A673 (cell line): ENCODE results near the gene RGMA. TPM values are rescaled to one million over a fixed set of nuclear protein-coding genes. Genes with fewer than 3 reads are reported as not detected.

ENCODE experiments used
- BruUV-seq: library from RNA; stranded (reverse); fragments of 400-500 nt; replicated peaks from 2 replicates; lab custom pipeline; 2021; lab: Mats Ljungman, UMichigan
- CTCF ChIA-PET: fragments of 300-600 bp; sonication (Branson Sonifier 250); formaldehyde crosslinking; loops from one replicate; lab custom pipeline; 2022; ENCODE audit warnings: antibody characterized with exemption; lab: Charles Lee
- POLR2A ChIA-PET: fragments of 300-600 bp; sonication (Branson Sonifier 250); formaldehyde crosslinking; loops from one replicate; lab custom pipeline; 2022; ENCODE audit warnings: antibody characterized with exemption; ENCODE audit not compliant: low non-redundant PET; lab: Charles Lee
- DNase-seq: peaks from one replicate; pipeline ENCODE4 v3.0.0-alpha.2; 2015; ENCODE audit warnings: low spot score
- H3K27ac ChIP-seq: fragments of 200-600 bp; sonication (generic); 2 replicates; pipeline ENCODE4 v1.5.1; 2016; ENCODE audit warnings: mixed run types, low read depth, mild to moderate bottlenecking, mixed read lengths, antibody characterized with exemption, low read length; ENCODE audit not compliant: poor library complexity, severe bottlenecking
- H3K27me3 ChIP-seq: fragments of 200-600 bp; sonication (generic); replicated peaks from 2 replicates; pipeline ENCODE4 v1.6.1; 2017; ENCODE audit warnings: mixed run types, low read depth, mild to moderate bottlenecking, mixed read lengths, antibody characterized with exemption, low read length; ENCODE audit not compliant: insufficient read depth, poor library complexity
- H3K36me3 ChIP-seq: fragments of 200-600 bp; sonication (generic); 2 replicates; pipeline ENCODE4 v1.6.1; 2016; ENCODE audit warnings: mixed run types, mild to moderate bottlenecking, mixed read lengths, antibody characterized with exemption, low read length; ENCODE audit not compliant: insufficient read depth, poor library complexity, severe bottlenecking
- H3K4me1 ChIP-seq: fragments of 200-600 bp; sonication (generic); 2 replicates; pipeline ENCODE4 v1.6.1; 2017; ENCODE audit warnings: mixed run types, mild to moderate bottlenecking, mixed read lengths, antibody characterized with exemption, low read length; ENCODE audit not compliant: insufficient read depth, poor library complexity, severe bottlenecking
- H3K4me3 ChIP-seq: fragments of 200-600 bp; sonication (generic); 2 replicates; pipeline ENCODE4 v1.5.1; 2016; ENCODE audit warnings: low read depth, mixed run types, mild to moderate bottlenecking, mixed read lengths, low read length; ENCODE audit not compliant: poor library complexity, severe bottlenecking
- H3K9me3 ChIP-seq: fragments of 200-600 bp; sonication (generic); 2 replicates; pipeline ENCODE4 v1.6.1; 2016; ENCODE audit warnings: mixed run types, low read depth, mild to moderate bottlenecking, mixed read lengths, antibody characterized with exemption, low read length; ENCODE audit not compliant: poor library complexity, severe bottlenecking
- EZH2 ChIP-seq: fragments of 200-600 bp; sonication (generic); IDR thresholded peaks from 2 replicates; pipeline ENCODE4 v1.6.1; 2017; ENCODE audit warnings: borderline replicate concordance, low read depth, mild to moderate bottlenecking, mixed read lengths, antibody characterized with exemption, low read length; ENCODE audit not compliant: poor library complexity, severe bottlenecking
- intact Hi-C: fragments of 100-400 bp; cut with micrococcal nuclease; formaldehyde crosslinking; loops from one replicate; pipeline ENCODE4 v1.10.0; 2022; ENCODE audit not compliant: unreplicated experiment
- total RNA-seq: library from RNA; stranded (reverse); gene quantifications from 2 replicates; pipeline ENCODE4 v1.2.3, GENCODE V29; 2021
- TF ChIP-seq, protein P1 (sequence below): fragments of 300-800, 200-600 bp; sonication (generic); conservative IDR thresholded peaks from 2 replicates; pipeline ENCODE4 v1.5.1; 2017; ENCODE audit warnings: low read depth, mild to moderate bottlenecking, antibody characterized with exemption, low read length, moderate library complexity, mixed read lengths

RGMA gene
- total RNA-seq, 1 experiment from 2014 or later, result 5.0 TPM

GRCh38 chr15:93019971-93020370 is 69.0 kb downstream of the RGMA start:
- TF ChIP-seq EZH2, result no peak
- TF ChIP-seq, protein P1, sequence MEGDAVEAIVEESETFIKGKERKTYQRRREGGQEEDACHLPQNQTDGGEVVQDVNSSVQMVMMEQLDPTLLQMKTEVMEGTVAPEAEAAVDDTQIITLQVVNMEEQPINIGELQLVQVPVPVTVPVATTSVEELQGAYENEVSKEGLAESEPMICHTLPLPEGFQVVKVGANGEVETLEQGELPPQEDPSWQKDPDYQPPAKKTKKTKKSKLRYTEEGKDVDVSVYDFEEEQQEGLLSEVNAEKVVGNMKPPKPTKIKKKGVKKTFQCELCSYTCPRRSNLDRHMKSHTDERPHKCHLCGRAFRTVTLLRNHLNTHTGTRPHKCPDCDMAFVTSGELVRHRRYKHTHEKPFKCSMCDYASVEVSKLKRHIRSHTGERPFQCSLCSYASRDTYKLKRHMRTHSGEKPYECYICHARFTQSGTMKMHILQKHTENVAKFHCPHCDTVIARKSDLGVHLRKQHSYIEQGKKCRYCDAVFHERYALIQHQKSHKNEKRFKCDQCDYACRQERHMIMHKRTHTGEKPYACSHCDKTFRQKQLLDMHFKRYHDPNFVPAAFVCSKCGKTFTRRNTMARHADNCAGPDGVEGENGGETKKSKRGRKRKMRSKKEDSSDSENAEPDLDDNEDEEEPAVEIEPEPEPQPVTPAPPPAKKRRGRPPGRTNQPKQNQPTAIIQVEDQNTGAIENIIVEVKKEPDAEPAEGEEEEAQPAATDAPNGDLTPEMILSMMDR, result no peak
- Histone ChIP-seq H3K27me3 (no peaks in the 10 kb centered on the region), H3K27ac (no peak overlapping the region), H3K9me3 (no peaks in the 10 kb centered on the region), H3K36me3 (peaks cover 95% of the 10 kb centered on the region), H3K4me3 (no peak overlapping the region), H3K4me1 (no peaks in the 10 kb centered on the region)
- CTCF ChIA-PET, result no interaction called here
- POLR2A ChIA-PET, result no interaction called here
- no TSS peak for BruUV-seq
- no peak for DNase-seq
- intact Hi-C loops, result loop anchor here (2.0 kb wide), 1 partner anchor 223 kb away; no protein-coding TSS in a partner anchor

- no peak for DNase-seq
- CTCF ChIA-PET, result no interaction called here
- no TSS peak for BruUV-seq
- H3K27ac ChIP-seq, result no peak overlapping the region
- H3K27me3 ChIP-seq, result no peaks in the 10 kb centered on the region
- POLR2A ChIA-PET, result no interaction called here
- intact Hi-C loops, result loop anchor here (2.0 kb wide), 1 partner anchor 222 kb away; no protein-coding TSS in a partner anchor
- TF ChIP-seq EZH2, result no peak
- TF ChIP-seq, protein P1, result no peak
- no peaks in the 10 kb centered on the region for H3K4me1 ChIP-seq
- no peak overlapping the region for H3K4me3 ChIP-seq
- no peaks in the 10 kb centered on the region for H3K9me3 ChIP-seq
- peaks cover 95% of the 10 kb centered on the region for H3K36me3 ChIP-seq
Measured at GRCh38 chr15:93019090-93019489, 69.9 kb downstream of the RGMA start.

DNA sequence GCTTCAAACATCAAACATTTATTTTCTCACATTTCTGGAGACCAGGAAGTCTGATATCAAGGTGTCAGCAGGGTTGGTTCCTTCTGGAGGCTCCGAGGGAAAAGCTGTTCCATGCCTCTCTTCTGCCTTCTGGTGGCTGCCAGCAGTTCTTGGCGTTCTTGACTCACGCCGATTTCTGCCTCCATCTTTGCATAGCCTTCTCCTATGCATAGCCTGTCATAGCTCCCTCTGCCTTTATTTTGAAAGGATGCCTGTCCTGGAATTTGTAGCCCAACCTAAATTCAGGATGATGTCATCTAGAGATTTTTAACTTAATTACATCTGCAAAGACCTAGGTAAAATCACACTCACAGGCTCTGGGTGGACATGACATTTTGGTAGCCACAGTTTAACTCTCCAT is 70.4 kb downstream of the RGMA start:
- intact Hi-C loops, result loop anchor here (2.0 kb wide), 1 partner anchor 222 kb away; no protein-coding TSS in a partner anchor
- Histone ChIP-seq H3K4me3 (no peak overlapping the region), H3K36me3 (peaks cover 95% of the 10 kb centered on the region), H3K9me3 (no peaks in the 10 kb centered on the region), H3K27me3 (no peaks in the 10 kb centered on the region), H3K4me1 (no peaks in the 10 kb centered on the region), H3K27ac (no peak overlapping the region)
- TF ChIP-seq EZH2, result no peak
- TF ChIP-seq, protein P1, result peak; percentile 38
- CTCF ChIA-PET, result interaction anchor here (1.0 kb wide), 1 partner anchor 12 kb away, joined by 3 read pairs; no protein-coding TSS in a partner anchor
- POLR2A ChIA-PET, result no interaction called here
- DNase-seq, result peak; percentile 33
- BruUV-seq, result no TSS peak
